ENCODE results near the gene NAT9.

DNA sequence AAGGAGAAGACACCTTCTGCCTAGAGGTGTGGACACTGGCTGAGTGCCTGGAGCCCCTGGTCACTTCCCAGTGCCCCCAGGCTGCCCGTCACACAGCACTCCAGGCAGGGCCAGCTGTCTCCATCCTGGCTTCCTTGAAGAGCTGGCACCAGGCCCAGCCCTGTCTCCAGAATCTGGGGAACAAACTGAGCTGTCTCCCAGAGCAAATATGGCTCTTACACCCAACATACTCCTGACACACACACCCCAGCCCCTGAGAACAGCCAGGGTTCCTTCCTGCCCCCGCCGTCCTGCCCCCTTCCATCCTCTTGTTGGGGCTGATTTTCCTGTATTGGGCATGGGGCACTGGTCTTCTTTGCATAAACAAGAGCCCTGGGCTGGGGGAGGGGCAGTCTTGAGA, 18.6 kb downstream of the NAT9 start:
- TF ChIP-seq, protein P1, sequence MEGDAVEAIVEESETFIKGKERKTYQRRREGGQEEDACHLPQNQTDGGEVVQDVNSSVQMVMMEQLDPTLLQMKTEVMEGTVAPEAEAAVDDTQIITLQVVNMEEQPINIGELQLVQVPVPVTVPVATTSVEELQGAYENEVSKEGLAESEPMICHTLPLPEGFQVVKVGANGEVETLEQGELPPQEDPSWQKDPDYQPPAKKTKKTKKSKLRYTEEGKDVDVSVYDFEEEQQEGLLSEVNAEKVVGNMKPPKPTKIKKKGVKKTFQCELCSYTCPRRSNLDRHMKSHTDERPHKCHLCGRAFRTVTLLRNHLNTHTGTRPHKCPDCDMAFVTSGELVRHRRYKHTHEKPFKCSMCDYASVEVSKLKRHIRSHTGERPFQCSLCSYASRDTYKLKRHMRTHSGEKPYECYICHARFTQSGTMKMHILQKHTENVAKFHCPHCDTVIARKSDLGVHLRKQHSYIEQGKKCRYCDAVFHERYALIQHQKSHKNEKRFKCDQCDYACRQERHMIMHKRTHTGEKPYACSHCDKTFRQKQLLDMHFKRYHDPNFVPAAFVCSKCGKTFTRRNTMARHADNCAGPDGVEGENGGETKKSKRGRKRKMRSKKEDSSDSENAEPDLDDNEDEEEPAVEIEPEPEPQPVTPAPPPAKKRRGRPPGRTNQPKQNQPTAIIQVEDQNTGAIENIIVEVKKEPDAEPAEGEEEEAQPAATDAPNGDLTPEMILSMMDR (IDR thresholded peaks at IDR 0.05) = no peak
- no peak for TF ChIP-seq MYC (IDR thresholded peaks at IDR 0.05; ENCODE audit: borderline replicate concordance, low read length)
- no peak for TF ChIP-seq CBX2 (IDR thresholded peaks at IDR 0.05; ENCODE audit: borderline replicate concordance, low read depth)
- TF ChIP-seq, protein P2, sequence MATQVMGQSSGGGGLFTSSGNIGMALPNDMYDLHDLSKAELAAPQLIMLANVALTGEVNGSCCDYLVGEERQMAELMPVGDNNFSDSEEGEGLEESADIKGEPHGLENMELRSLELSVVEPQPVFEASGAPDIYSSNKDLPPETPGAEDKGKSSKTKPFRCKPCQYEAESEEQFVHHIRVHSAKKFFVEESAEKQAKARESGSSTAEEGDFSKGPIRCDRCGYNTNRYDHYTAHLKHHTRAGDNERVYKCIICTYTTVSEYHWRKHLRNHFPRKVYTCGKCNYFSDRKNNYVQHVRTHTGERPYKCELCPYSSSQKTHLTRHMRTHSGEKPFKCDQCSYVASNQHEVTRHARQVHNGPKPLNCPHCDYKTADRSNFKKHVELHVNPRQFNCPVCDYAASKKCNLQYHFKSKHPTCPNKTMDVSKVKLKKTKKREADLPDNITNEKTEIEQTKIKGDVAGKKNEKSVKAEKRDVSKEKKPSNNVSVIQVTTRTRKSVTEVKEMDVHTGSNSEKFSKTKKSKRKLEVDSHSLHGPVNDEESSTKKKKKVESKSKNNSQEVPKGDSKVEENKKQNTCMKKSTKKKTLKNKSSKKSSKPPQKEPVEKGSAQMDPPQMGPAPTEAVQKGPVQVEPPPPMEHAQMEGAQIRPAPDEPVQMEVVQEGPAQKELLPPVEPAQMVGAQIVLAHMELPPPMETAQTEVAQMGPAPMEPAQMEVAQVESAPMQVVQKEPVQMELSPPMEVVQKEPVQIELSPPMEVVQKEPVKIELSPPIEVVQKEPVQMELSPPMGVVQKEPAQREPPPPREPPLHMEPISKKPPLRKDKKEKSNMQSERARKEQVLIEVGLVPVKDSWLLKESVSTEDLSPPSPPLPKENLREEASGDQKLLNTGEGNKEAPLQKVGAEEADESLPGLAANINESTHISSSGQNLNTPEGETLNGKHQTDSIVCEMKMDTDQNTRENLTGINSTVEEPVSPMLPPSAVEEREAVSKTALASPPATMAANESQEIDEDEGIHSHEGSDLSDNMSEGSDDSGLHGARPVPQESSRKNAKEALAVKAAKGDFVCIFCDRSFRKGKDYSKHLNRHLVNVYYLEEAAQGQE (IDR thresholded peaks at IDR 0.05) = no peak
- TF ChIP-seq EP300 (IDR thresholded peaks at IDR 0.05) = no peak
- TF ChIP-seq BHLHE40 (IDR thresholded peaks at IDR 0.05; ENCODE audit: low read depth, low read length) = no peak
- no peak for TF ChIP-seq CEBPB (IDR thresholded peaks at IDR 0.05)
- TF ChIP-seq, protein P3, sequence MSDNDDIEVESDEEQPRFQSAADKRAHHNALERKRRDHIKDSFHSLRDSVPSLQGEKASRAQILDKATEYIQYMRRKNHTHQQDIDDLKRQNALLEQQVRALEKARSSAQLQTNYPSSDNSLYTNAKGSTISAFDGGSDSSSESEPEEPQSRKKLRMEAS (IDR thresholded peaks at IDR 0.05) = no peak
- no peak for TF ChIP-seq RNF2 (IDR thresholded peaks at IDR 0.05; ENCODE audit: borderline replicate concordance, low read depth)

Data from A549 (cell line).